H1 (cell line): ENCODE data around the gene PHLDB3. TPM values are rescaled to one million over a fixed set of nuclear protein-coding genes. Genes with fewer than 3 reads are reported as not detected.

Source experiments
- CTCF ChIA-PET: fragments of 300-600 bp; sonication (Branson Sonifier 250); formaldehyde crosslinking; loops from one replicate; lab custom pipeline; 2021; ENCODE audit not compliant: partially characterized antibody; lab: Charles Lee
- POLR2A ChIA-PET: fragments of 300-600 bp; sonication (Branson Sonifier 250); formaldehyde crosslinking; loops from one replicate; lab custom pipeline; 2021; ENCODE audit warnings: inconsistent platforms; ENCODE audit not compliant: partially characterized antibody; lab: Charles Lee
- DNase-seq, 2 experiments: peaks; one replicate each; pipeline versions ENCODE4 v3.0.0 to v3.0.0-alpha.2; 2010 to 2022; ENCODE audit warnings: low spot score in 2 of 2, low read depth in 1 of 2, mixed read lengths in 1 of 2
- FAIRE-seq: peaks from 2 replicates; lab custom pipeline; 2011; peaks lifted over from hg19 to GRCh38; lab: Jason Lieb, UNC
- H2AFZ ChIP-seq: 2 replicates; pipeline ENCODE4 v1.8.1; 2012; ENCODE audit warnings: low read length, inconsistent platforms
- H2AK5ac ChIP-seq: 2 replicates; pipeline ENCODE4 v1.6.1; 2013; ENCODE audit warnings: low read depth, low read length
- H2BK120ac ChIP-seq: replicated peaks from 2 replicates; pipeline ENCODE3; 2013; ENCODE audit warnings: low read depth, low read length, inconsistent platforms
- H2BK12ac ChIP-seq: 2 replicates; pipeline ENCODE4 v1.6.1; 2013; ENCODE audit warnings: low read depth, low read length
- H2BK15ac ChIP-seq: 2 replicates; pipeline ENCODE4 v1.6.1; 2013; ENCODE audit warnings: low read length
- H2BK20ac ChIP-seq: 2 replicates; pipeline ENCODE4 v1.6.1; 2013; ENCODE audit warnings: low read length
- H2BK5ac ChIP-seq: 2 replicates; pipeline ENCODE4 v1.6.1; 2013; ENCODE audit warnings: low read depth, low read length
- H3K14ac ChIP-seq: 2 replicates; pipeline ENCODE4 v1.6.1; 2013; ENCODE audit warnings: inconsistent platforms; ENCODE audit not compliant: insufficient read length
- H3K18ac ChIP-seq: 2 replicates; pipeline ENCODE4 v1.6.1; 2013; ENCODE audit warnings: low read length; ENCODE audit errors: extremely low read depth
- H3K23ac ChIP-seq: 2 replicates; pipeline ENCODE4 v1.6.1; 2013; ENCODE audit warnings: inconsistent platforms; ENCODE audit not compliant: insufficient read length
- H3K23me2 ChIP-seq: 2 replicates; pipeline ENCODE4 v1.6.1; 2013; ENCODE audit warnings: low read depth, low read length
- H3K27ac ChIP-seq: 2 replicates; pipeline ENCODE4 v1.6.1; 2011; ENCODE audit warnings: low read depth, low read length, inconsistent platforms
- H3K27me3 ChIP-seq, 4 experiments: replicated peaks in 1 of 4; 1 replicate in 1 of 4; 2 replicates in 3 of 4; pipeline versions ENCODE4 v1.6.1 to v1.8.1; 2011 to 2013; ENCODE audit warnings: low read length in 3 of 4, mild to moderate bottlenecking in 3 of 4, inconsistent platforms in 2 of 4, mixed read lengths in 2 of 4, moderate library complexity in 1 of 4; ENCODE audit not compliant: control insufficient read depth in 3 of 4, insufficient read depth in 3 of 4; ENCODE audit errors: extremely low read depth in 1 of 4
- H3K36me3 ChIP-seq, 4 experiments: 2 replicates each; pipeline versions ENCODE4 v1.6.1 to v1.8.1; 2011 to 2013; ENCODE audit warnings: mild to moderate bottlenecking in 4 of 4, low read length in 3 of 4, moderate library complexity in 2 of 4, control low read depth in 1 of 4, inconsistent platforms in 1 of 4; ENCODE audit not compliant: insufficient read depth in 4 of 4, control insufficient read depth in 2 of 4
- H3K4ac ChIP-seq: replicated peaks from 2 replicates; pipeline ENCODE3; 2013; ENCODE audit warnings: low read length, low read depth, mixed read lengths, inconsistent platforms; ENCODE audit not compliant: insufficient read length
- H3K4me1 ChIP-seq, 4 experiments: replicated peaks in 1 of 4; 1 replicate in 1 of 4; 2 replicates in 3 of 4; pipeline versions ENCODE4 v1.6.1 to v1.8.1; 2011 to 2013; ENCODE audit warnings: low read length in 3 of 4, inconsistent platforms in 2 of 4, mixed read lengths in 1 of 4; ENCODE audit not compliant: insufficient read depth in 4 of 4, control insufficient read depth in 3 of 4
- H3K4me2 ChIP-seq, 2 experiments: 2 replicates each; pipeline versions ENCODE4 v1.6.1 to v1.8.1; 2011 to 2013; ENCODE audit warnings: low read depth in 2 of 2, low read length in 2 of 2, control low read depth in 1 of 2, inconsistent platforms in 1 of 2, mild to moderate bottlenecking in 1 of 2; ENCODE audit not compliant: insufficient read depth in 1 of 2
- H3K4me3 ChIP-seq, 4 experiments: fragments of 200-600, 300-600 bp in 1 of 4; sonication (generic), shearing (Covaris generic), sonication (Bioruptor Twin) in 1 of 4; 2 replicates each; pipeline versions ENCODE4 v1.5.1 to v1.8.1; 2011 to 2016; ENCODE audit warnings: low read length in 4 of 4, low read depth in 3 of 4, control low read depth in 2 of 4, inconsistent platforms in 2 of 4, mild to moderate bottlenecking in 2 of 4, mixed read lengths in 1 of 4, moderate library complexity in 1 of 4; ENCODE audit not compliant: insufficient read depth in 2 of 4; ENCODE audit errors: extremely low read depth in 1 of 4
- H3K56ac ChIP-seq: replicated peaks from 2 replicates; pipeline ENCODE3; 2013; ENCODE audit warnings: low read depth, mild to moderate bottlenecking, mixed read lengths, low read length, inconsistent platforms; ENCODE audit not compliant: insufficient read length
- H3K79me1 ChIP-seq: 2 replicates; pipeline ENCODE4 v1.6.1; 2013; ENCODE audit warnings: low read depth, low read length, control low read depth
- H3K79me2 ChIP-seq, 2 experiments: 2 replicates each; pipeline versions ENCODE4 v1.6.1 to v1.8.1; 2012 to 2013; ENCODE audit warnings: low read length in 2 of 2, mild to moderate bottlenecking in 2 of 2, inconsistent platforms in 1 of 2; ENCODE audit not compliant: insufficient read depth in 2 of 2, control insufficient read depth in 1 of 2
- H3K9ac ChIP-seq, 4 experiments: replicated peaks in 1 of 4; 1 replicate in 1 of 4; 2 replicates in 3 of 4; pipeline versions ENCODE4 v1.6.1 to v1.8.1; 2011 to 2013; ENCODE audit warnings: low read depth in 3 of 4, low read length in 3 of 4, control low read depth in 2 of 4, mild to moderate bottlenecking in 2 of 4, moderate library complexity in 2 of 4, inconsistent platforms in 1 of 4; ENCODE audit errors: extremely low read depth in 1 of 4
- H3K9me3 ChIP-seq, 2 experiments: 2 replicates each; pipeline versions ENCODE4 v1.6.1 to v1.8.1; 2012 to 2013; ENCODE audit warnings: mild to moderate bottlenecking in 2 of 2, moderate library complexity in 2 of 2, control low read depth in 1 of 2, inconsistent platforms in 1 of 2, low read depth in 1 of 2, low read length in 1 of 2, mixed read lengths in 1 of 2; ENCODE audit not compliant: insufficient read depth in 2 of 2
- H4K20me1 ChIP-seq, 2 experiments: replicated peaks in 1 of 2; 2 replicates each; pipeline versions ENCODE3 to v1.8.1; 2011 to 2013; ENCODE audit warnings: inconsistent platforms in 2 of 2, low read length in 2 of 2, mild to moderate bottlenecking in 1 of 2; ENCODE audit not compliant: insufficient read depth in 2 of 2, control insufficient read depth in 1 of 2
- H4K5ac ChIP-seq: 2 replicates; pipeline ENCODE4 v1.6.1; 2013; ENCODE audit warnings: low read length, low read depth, mixed read lengths, inconsistent platforms; ENCODE audit not compliant: insufficient read length
- H4K8ac ChIP-seq: 2 replicates; pipeline ENCODE4 v1.8.0; 2013; ENCODE audit warnings: mild to moderate bottlenecking, moderate library complexity, low read length, inconsistent platforms; ENCODE audit not compliant: insufficient read depth; ENCODE audit errors: extremely low read depth
- H4K91ac ChIP-seq: replicated peaks from 2 replicates; pipeline ENCODE3; 2013; ENCODE audit warnings: low read length, mixed read lengths, inconsistent platforms; ENCODE audit not compliant: insufficient read length
- ASH2L ChIP-seq: fragments of 200-600, 300-600 bp; sonication (generic); IDR thresholded peaks from one replicate; pipeline ENCODE4 v1.7.1; 2017; ENCODE audit warnings: low read length
- EP300 ChIP-seq, 2 experiments: IDR thresholded peaks; 1 replicate in 1 of 2; 2 replicates in 1 of 2; pipeline ENCODE4 v1.6.1; 2011 to 2012; ENCODE audit warnings: low read depth in 2 of 2, low read length in 2 of 2, mild to moderate bottlenecking in 2 of 2, borderline replicate concordance in 1 of 2, inconsistent platforms in 1 of 2, moderate library complexity in 1 of 2
- PHF8 ChIP-seq: fragments of 200-600 bp; sonication (generic); conservative IDR thresholded peaks from 2 replicates; pipeline ENCODE4 v1.7.1; 2012; ENCODE audit warnings: low read depth, mild to moderate bottlenecking, inconsistent platforms, low read length, moderate library complexity
- RAD21 ChIP-seq, 2 experiments: IDR thresholded peaks in 1 of 2; conservative IDR thresholded peaks in 1 of 2; 2 replicates each; pipeline ENCODE4 v1.6.1; 2011; ENCODE audit warnings: low read depth in 2 of 2, low read length in 2 of 2, improper control_type of control experiment in 1 of 2, inconsistent platforms in 1 of 2, mild to moderate bottlenecking in 1 of 2, moderate library complexity in 1 of 2
- RXRA ChIP-seq: IDR thresholded peaks from 2 replicates; pipeline ENCODE4 v1.6.1; 2011; ENCODE audit warnings: low read depth, mild to moderate bottlenecking, low read length, moderate library complexity; ENCODE audit not compliant: insufficient read depth
- SIX5 ChIP-seq: IDR thresholded peaks from 2 replicates; pipeline ENCODE4 v1.6.1; 2011; ENCODE audit warnings: mild to moderate bottlenecking, low read depth, low read length
- YY1 ChIP-seq: IDR thresholded peaks from 2 replicates; pipeline ENCODE4 v1.6.1; 2011; ENCODE audit warnings: low read depth, mild to moderate bottlenecking, low read length
- WGBS, 2 experiments: shearing (Covaris generic) in 1 of 2; methylation state at CpG; one replicate each; pipeline versions ENCODE4 v1.1.6 to v1.1.7; 2013 to 2015; ENCODE audit warnings: low lambda C conversion rate in 2 of 2, mixed read lengths in 2 of 2, inconsistent platforms in 1 of 2, low coverage in 1 of 2, missing lambda C conversion rate in 1 of 2; ENCODE audit not compliant: insufficient replicate concordance in 2 of 2, insufficient coverage in 1 of 2, insufficient read length in 1 of 2; ENCODE audit errors: extremely low coverage in 1 of 2, missing lambda C conversion rate in 1 of 2; 5-methylcytosine and 5-hydroxymethylcytosine counted together
- polyA plus RNA-seq, 7 experiments: library from polyadenylated mRNA; depleted of rRNA in 3 of 7; stranded (reverse) in 5 of 7; unstranded in 2 of 7; fragments of >200 nt in 5 of 7; fragments of 200-250 nt in 2 of 7; gene quantifications; 1 replicate in 5 of 7; 2 replicates in 1 of 7; 4 replicates in 1 of 7; pipeline versions ENCODE4 v1.2.1 to v1.2.3, GENCODE V29; 2011 to 2013; ENCODE audit warnings: missing spikeins in 2 of 7, mixed read lengths in 2 of 7
- total RNA-seq: library from RNA; stranded (reverse); fragmentation: NEBNext Ultra II Directional; extraction: Animal tissue kit (Norgen Biotek cat#: 25700); gene quantifications from 2 replicates; pipeline ENCODE4 v1.2.1, GENCODE V29; 2021

PHLDB3 gene
- total and polyA plus RNA-seq, 2 of the 8 experiments (the other 6 are each of a cell fraction or from before 2014, with no cell fraction given): 4.0 to 8.5 TPM

DNA sequence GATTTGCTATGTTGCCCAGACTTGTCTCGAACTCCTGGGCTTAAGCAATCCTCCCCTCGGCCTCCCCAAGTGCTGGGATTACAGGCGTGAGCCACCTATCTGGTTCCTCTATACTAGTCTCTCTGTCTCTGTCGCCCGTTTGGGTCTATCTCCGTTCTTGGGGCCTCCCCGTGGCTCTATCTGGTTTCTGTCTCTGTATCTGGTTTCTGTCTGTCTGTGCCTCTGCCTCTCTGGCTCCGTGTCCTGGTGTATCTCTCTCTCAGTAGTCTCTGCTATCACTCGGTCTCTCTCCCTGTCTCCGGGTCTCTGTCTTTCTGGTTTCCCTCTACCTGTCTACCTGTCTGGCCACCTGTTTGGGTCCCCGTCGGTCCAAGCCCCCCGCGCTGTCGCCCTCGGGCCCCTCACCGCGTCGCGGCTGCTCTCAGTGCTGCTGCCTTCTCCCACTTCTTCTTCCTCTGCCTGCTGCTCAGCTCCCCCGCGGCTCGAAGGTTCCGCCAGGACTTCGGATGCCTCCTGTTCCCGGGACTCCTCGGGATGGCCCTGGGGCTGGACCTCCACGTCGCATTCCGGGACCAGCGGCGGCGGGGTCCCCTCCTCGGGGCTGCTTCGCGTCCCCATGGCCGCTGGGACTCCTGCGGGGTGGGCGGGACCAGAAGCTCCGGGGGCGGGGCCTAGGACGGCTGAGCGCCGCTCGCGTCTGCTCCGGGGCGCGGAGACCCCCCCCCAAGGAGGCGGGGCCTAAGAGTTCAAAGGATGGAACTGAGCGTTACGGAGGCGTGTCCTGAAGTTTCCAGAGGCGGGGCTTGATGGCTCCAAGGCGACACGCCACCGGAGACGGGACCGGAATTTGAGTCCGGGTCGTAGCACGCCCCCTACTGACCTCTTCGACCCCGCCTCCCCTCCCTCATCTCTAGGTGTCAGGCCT lies 783 bp downstream of the PHLDB3 start:
- CTCF ChIA-PET: interaction anchor here (0.6 to 2.3 kb wide), 15 partner anchors 9 to 78 kb away, joined by 3 to 15 read pairs (median 3); partner anchors contain the start of gene LYPD3
- DNase-seq: peak; percentile 87 to 99
- Histone ChIP-seq H3K4me3 (peak overlapping the region; percentile 74 to 91 (median 76)), H3K27ac (no peak overlapping the region), H3K9ac (peak overlapping the region in 3 of 4 experiments; percentile 28 to 49 (median 34); a peak in 4 of 7 replicates), H2BK120ac (no peak overlapping the region), H3K79me1 (no peaks in the 10 kb centered on the region), H2BK5ac (peak overlapping the region; percentile 35; the same call in 1 of the 2 replicates), H2AFZ (peak overlapping the region; percentile 10; the same call in 1 of the 2 replicates), H4K91ac (no peak overlapping the region), H3K14ac (no peak overlapping the region), H2BK15ac (peak overlapping the region; percentile 72; the same call in 1 of the 2 replicates), H4K5ac (peak overlapping the region; percentile 72), H3K36me3 (no peaks in the 10 kb centered on the region), H3K27me3 (peaks cover 3 to 16% (median 14%) of the 10 kb centered on the region in 4 experiments), H3K23ac (no peak overlapping the region), H4K20me1 (peaks cover 0 to 2% of the 10 kb centered on the region in 2 experiments), H3K56ac (peak overlapping the region; percentile 65), H3K18ac (peak overlapping the region; percentile 83), H3K9me3 (no peaks in the 10 kb centered on the region), H3K4me2 (peak overlapping the region; percentile 88 to 95), H3K4ac (no peak overlapping the region), H2AK5ac (no peak overlapping the region), H3K4me1 (peaks cover 0 to 6% (median 0%) of the 10 kb centered on the region in 4 experiments; a peak in 1 of 7 replicates), H4K8ac (peak overlapping the region; percentile 46; the same call in 1 of the 2 replicates), H3K79me2 (no peaks in the 10 kb centered on the region), H2BK12ac (0 out of 2 replicates have a peak overlapping the region, but pooled peaks have one; percentile 39), H3K23me2 (peaks cover 18% of the 10 kb centered on the region; the same call in 1 of the 2 replicates), H2BK20ac (no peak overlapping the region)
- no peak for FAIRE-seq
- 12% methylated on average over 25 of the region's 64 CpGs; no CpG with 5 or more reads in 1 of the 2 experiments for WGBS, 2 experiments
- POLR2A ChIA-PET: interaction anchor here (0.6 to 1.5 kb wide), 6 partner anchors 17 to 1103 kb away, joined by 3 to 4 read pairs (median 3); partner anchors contain the start of gene LYPD3
- 0 out of 2 replicates have a peak, but pooled peaks have one; percentile 33 for TF ChIP-seq PHF8
- TF ChIP-seq RAD21 (IDR thresholded peaks at IDR 0.05 in 1 of 2, conservative IDR thresholded peaks at IDR 0.05 in 1 of 2; ENCODE audit: low read depth in 2 of 2, low read length in 2 of 2): peak; percentile 34 to 37; a peak in 3 of 4 replicates
- 0 out of 2 replicates have a peak, but pooled peaks have one; percentile 21 for TF ChIP-seq YY1
- no peak for TF ChIP-seq EP300 (IDR thresholded peaks at IDR 0.05; ENCODE audit: borderline replicate concordance in 1 of 2, low read depth in 2 of 2, low read length in 2 of 2)
- no peak for TF ChIP-seq RXRA
- TF ChIP-seq ASH2L: no peak
- no peak for TF ChIP-seq SIX5
